OCI-LY1 (cell line): ENCODE results near the gene ALDH1L1.

ENCODE experiments used
- CTCF ChIP-seq: fragments of 200-600 bp; sonication (generic), shearing (Covaris generic); IDR thresholded peaks from 2 replicates; pipeline ENCODE4 v1.5.1; 2017; ENCODE audit warnings: mild to moderate bottlenecking, antibody characterized with exemption, low read length, moderate library complexity, mixed read lengths
- EZH2 ChIP-seq: fragments of 200-600 bp; sonication (generic), shearing (Covaris generic); IDR thresholded peaks from 2 replicates; pipeline ENCODE4 v1.8.0; 2017; ENCODE audit warnings: borderline replicate concordance, mixed run types, mild to moderate bottlenecking, antibody characterized with exemption, low read length, moderate library complexity, mixed read lengths

- no peak for TF ChIP-seq CTCF
- no peak for TF ChIP-seq EZH2
Observed at GRCh38 chr3:126085276-126085675, 95.1 kb downstream of the ALDH1L1 start.
